ENCODE results near the gene ZBED1.

DNA sequence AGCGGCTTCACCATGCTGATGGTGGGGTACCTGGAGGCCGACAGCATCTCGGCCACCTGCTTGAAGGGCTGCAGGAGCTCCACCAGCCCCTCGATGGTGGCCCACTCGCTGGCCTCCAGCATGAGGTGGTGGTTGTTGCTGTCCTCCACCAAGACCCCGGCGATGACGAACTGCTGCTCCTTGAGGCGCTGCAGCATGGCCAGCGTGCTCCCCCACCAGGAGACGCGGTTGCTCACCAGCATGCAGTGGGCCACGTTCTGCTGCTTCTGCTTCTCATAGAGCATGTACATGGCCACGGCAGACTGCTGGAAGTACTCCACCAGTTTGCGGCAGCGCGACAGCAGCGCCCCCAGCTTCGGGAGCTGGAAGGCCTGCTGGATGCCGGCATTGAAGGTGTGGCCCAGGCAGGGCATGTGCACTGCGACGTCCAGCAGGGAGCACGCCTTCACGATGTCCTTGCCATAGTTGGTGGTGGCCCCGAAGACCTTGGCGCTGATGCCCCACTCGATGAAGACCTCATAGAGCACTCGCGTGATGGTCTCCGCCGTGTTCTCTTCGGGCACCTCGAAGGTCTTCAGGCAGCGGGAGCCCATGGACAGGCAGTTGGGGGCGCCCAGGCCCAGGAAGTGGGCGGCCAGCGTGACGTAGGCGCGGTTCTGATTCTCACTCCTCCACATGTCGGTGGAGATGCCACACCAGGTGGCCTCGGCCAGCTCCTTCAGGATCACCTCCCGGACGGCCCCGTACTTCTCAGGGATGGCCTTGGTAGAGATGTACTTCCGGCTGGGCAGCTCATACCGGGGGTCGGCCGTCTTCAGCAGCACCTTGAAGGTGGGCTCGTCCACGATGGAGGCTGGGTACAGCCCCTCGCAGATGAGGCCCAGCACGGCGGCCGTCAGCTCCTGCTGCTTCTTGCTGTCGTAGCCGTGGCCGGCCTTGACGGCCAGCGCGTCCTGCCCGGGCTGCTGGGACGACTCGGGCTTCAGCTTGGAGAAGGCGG lies 11.0 kb downstream of the ZBED1 start:
- TF ChIP-seq CTCF (IDR thresholded peaks at IDR 0.05), result no peak
- TF ChIP-seq POLR2A (IDR thresholded peaks at IDR 0.05), result no peak

All from lower leg skin (tissue), 3 donors.